Activated T-cell treated with anti-CD3 and anti-CD28 coated beads, Interleukin-2, amount 50 U/mL, for 72 hours (primary cell): ENCODE data around the gene STRA6. TPM values are rescaled to one million over a fixed set of nuclear protein-coding genes. Genes with fewer than 3 reads are reported as not detected.
A peak's percentile ranks its signal among the peaks of the same experiment; 100 is the strongest.
"Not testable (repeated sequence)": the region's sequence is repeated elsewhere in the genome, so short reads cannot be mapped to it uniquely, and the experiment has no call there.

Experiments
- ATAC-seq, 2 donors: fragments of 150-1000 bp; cut with Tn5 transposase; replicated peaks in 1 of 2; 2 replicates each; pipeline ENCODE4 v1.10.0; 2021; ENCODE audit warnings: moderate library complexity in 2 of 2, mild to moderate bottlenecking in 1 of 2
- DNase-seq, 2 donors: peaks; one replicate each; pipeline ENCODE4 v3.0.0; 2021 to 2022; ENCODE audit warnings: mixed read lengths in 1 of 2
- H3K27ac Mint-ChIP-seq: one replicate; pipeline ENCODE4 v1.8.0; 2022; ENCODE audit warnings: mild to moderate bottlenecking, moderate library complexity, mixed read lengths
- H3K27me3 Mint-ChIP-seq: one replicate; pipeline ENCODE4 v1.8.0; 2022; ENCODE audit warnings: low read depth, mixed read lengths
- H3K36me3 Mint-ChIP-seq, 2 donors: one replicate each; pipeline ENCODE4 v1.8.0; 2022; ENCODE audit warnings: mixed read lengths in 2 of 2, mild to moderate bottlenecking in 1 of 2; ENCODE audit not compliant: insufficient read depth in 2 of 2
- H3K4me1 Mint-ChIP-seq: one replicate; pipeline ENCODE4 v1.8.0; 2022; ENCODE audit warnings: low read depth, mixed read lengths
- H3K4me3 Mint-ChIP-seq, 2 donors: one replicate each; pipeline ENCODE4 v1.8.0; 2022; ENCODE audit warnings: mild to moderate bottlenecking in 2 of 2, mixed read lengths in 2 of 2, moderate library complexity in 2 of 2
- H3K9me3 Mint-ChIP-seq, 2 donors: one replicate each; pipeline ENCODE4 v1.8.0; 2022; ENCODE audit warnings: mixed read lengths in 2 of 2
- total RNA-seq, 2 donors: library from RNA; stranded (reverse); gene quantifications; one replicate each; pipeline ENCODE4 v1.2.3, GENCODE V29; 2022

The STRA6 gene
- total RNA-seq, 2 donors from 2014 or later = 0.43 to 0.46 TPM

DNA sequence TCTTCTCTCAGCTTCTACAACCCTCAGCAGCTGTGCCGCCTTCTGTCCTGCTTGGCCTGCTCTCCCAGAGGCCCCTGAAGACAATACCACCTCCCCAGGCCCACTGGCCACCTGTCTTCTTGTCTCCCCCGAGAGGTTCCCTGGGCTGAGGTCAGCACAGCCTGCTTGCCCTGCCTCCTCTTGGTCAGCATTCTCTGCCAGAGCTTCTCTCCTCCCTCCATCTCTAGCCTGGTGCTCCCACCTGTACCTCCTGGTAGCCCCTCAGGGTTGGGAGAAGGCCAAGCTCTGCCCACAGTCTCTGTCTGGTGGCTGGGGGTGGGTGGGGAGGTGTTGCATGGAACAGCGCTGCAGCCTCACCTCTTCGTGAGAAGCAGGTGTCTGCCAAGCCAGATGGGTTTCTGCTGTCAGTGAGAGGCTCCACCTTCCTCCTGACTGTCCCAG, 34.7 kb downstream of the STRA6 start:
- ATAC-seq (no peak), DNase-seq (no peak)
- Mint-ChIP-seq H3K4me1 (no peaks in the 10 kb centered on the region), H3K9me3 (no peaks in the 10 kb centered on the region), H3K27me3 (peaks cover 14% of the 10 kb centered on the region), H3K4me3 (no peak overlapping the region), H3K36me3 (no peaks in the 10 kb centered on the region), H3K27ac (no peak overlapping the region)

DNA sequence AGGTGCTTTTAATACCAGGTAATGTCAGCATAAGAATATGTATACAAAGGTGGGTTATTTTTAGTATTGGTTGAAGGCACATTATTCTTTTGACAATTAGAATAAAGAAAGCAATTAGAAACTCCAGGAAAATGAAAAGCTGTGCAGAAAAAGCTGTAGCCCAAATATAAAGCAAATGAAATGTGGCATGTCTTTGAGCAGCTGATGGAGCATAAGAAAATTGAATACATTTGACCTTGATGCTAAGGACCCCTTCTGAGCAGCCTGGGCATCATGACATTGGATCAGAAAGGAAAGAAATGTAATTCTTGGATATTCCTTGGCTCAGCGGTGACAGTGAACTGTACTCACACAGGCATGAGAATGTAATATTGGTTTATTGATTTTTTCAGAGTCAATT, 37.1 kb downstream of the STRA6 start:
- DNase-seq (no peak), ATAC-seq (no peak)
- no peak overlapping the region for H3K4me3 Mint-ChIP-seq
- no peaks in the 10 kb centered on the region for H3K9me3 Mint-ChIP-seq
- H3K27me3 Mint-ChIP-seq = peaks cover 21% of the 10 kb centered on the region
- no peak overlapping the region for H3K27ac Mint-ChIP-seq
- H3K36me3 Mint-ChIP-seq = no peaks in the 10 kb centered on the region
- H3K4me1 Mint-ChIP-seq = no peaks in the 10 kb centered on the region

- not testable (repeated sequence) for H3K36me3 Mint-ChIP-seq, ATAC-seq, H3K4me3 Mint-ChIP-seq, DNase-seq, H3K9me3 Mint-ChIP-seq, H3K27ac Mint-ChIP-seq
- Mint-ChIP-seq H3K4me1 (peaks cover 18% of the 10 kb centered on the region), H3K27me3 (peaks cover 26% of the 10 kb centered on the region)
Measured at GRCh38 chr15:74162195-74162536, 40.4 kb downstream of the STRA6 start.

DNA sequence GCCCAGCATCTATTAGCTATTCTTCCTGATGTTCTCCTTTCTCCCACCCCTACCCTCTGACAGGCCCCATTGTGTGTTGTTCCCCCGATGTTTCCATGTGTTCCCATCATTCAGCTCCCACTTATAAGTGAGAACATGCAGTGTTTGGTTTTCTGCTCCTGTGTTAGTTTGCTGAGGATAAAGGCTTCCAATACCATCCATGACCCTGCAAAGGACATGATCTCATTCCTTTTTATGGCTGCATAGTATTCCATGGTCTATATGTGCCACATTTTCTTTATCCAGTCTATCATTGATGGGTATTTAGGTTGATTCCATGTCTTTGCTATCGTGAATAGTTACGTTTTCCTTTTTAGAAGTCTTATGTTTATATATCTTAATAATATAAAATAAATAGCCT, 42.2 kb downstream of the STRA6 start:
- not testable (repeated sequence) for DNase-seq, H3K36me3 Mint-ChIP-seq, H3K27ac Mint-ChIP-seq, H3K9me3 Mint-ChIP-seq, H3K4me3 Mint-ChIP-seq, ATAC-seq
- Mint-ChIP-seq H3K27me3 (peaks cover 32% of the 10 kb centered on the region), H3K4me1 (peaks cover 21% of the 10 kb centered on the region)

- Mint-ChIP-seq H3K27ac (no peak overlapping the region), H3K36me3 (no peaks in the 10 kb centered on the region), H3K4me3 (peak overlapping the region in 1 of 2 donors; percentile 75), H3K27me3 (peaks cover 38% of the 10 kb centered on the region), H3K9me3 (no peaks in the 10 kb centered on the region), H3K4me1 (peaks cover 21% of the 10 kb centered on the region)
- no peak for DNase-seq
- ATAC-seq = no peak
Measured at GRCh38 chr15:74159773-74160172, 42.8 kb downstream of the STRA6 start.

DNA sequence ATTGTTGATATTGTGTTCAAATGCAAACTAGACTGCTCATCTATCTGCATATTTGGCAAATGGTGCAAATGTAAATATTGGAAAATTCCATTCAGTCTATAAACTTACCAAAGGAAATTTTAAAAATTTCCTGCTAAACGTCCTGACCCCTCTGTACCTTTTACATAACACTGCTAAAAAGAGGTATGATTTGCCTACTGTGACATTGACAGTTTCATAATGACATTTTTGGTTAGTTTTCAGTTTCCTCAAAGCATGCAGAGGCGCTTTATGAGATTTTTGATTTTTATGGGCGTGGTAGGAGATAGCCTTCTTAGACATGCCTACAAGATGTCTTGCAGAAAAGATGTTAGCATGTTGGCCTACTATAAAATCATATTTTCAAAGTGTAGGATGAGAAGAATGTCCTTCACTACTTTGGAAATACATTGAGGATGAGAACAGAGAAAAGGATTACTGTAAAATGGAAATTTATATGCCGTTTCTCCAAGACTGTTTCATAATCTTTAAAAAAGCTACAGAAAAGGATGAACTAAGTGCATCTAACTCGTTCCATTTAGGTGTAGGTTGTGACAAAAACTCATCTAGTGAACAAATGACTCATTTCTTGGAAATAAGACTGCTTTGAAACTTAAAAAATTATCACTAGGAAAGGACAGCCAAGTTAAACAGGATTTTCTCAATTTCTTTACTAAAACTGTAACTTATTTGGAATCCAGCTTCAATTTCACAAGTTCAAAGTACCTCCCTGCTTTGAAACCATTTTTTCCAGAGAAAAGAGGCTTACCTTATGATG, 43.5 kb downstream of the STRA6 start:
- ATAC-seq = peak; percentile 51 to 69
- H3K27me3 Mint-ChIP-seq = peaks cover 39% of the 10 kb centered on the region
- peak overlapping the region; percentile 34 for H3K27ac Mint-ChIP-seq
- peaks cover 21% of the 10 kb centered on the region for H3K4me1 Mint-ChIP-seq
- DNase-seq = no peak
- H3K4me3 Mint-ChIP-seq = peak overlapping the region; percentile 34 to 75
- no peaks in the 10 kb centered on the region for H3K36me3 Mint-ChIP-seq
- H3K9me3 Mint-ChIP-seq = no peaks in the 10 kb centered on the region

DNA sequence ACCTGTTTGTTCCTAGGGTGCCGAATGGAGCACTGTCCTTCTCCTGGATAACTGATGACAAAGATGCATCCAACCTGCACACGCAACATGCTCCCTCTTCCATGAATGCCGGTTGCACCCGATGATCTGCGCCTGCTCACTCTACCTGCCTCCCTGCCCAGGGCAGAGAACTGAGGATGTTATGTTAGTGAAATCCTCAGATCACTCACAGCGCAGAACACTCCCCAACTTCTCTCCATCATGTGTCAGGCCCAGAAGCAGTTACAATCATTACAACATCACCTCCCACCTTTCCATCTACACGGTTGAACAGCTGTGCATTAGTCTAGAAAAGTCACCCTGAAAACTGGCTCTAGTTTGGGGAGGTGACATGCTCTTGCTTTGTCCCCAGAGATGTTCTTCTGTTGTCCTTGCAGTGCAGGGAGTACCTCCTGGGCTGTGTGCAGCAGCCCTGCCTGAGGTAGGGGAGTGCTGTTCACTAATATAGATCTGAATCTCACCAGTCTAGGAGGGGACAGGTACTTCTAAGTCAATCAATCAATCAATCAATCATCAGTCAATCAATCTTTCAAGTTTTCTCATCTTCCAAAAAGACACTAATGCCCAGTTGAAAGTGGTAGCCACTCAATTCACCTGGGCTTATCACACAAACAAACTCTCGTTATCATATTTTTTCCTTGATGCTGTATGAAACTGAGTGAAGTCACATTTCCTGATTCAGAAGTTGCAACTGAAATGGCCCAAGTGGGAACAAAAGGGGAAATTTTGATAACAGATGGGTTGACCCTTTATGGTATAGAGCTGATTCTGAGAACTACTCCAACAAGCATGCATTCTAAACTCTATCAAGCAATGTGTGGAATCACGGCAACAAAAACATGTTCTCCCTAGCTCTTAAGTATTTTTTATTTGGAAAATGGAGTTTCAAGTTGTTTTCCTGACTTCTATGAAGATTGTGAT, 44.4 kb downstream of the STRA6 start:
- Mint-ChIP-seq H3K4me3 (peak overlapping the region in 1 of 2 donors; percentile 75), H3K27me3 (peaks cover 41% of the 10 kb centered on the region), H3K36me3 (no peaks in the 10 kb centered on the region), H3K9me3 (no peaks in the 10 kb centered on the region), H3K4me1 (peaks cover 21% of the 10 kb centered on the region), H3K27ac (no peak overlapping the region)
- DNase-seq = no peak
- no peak for ATAC-seq

DNA sequence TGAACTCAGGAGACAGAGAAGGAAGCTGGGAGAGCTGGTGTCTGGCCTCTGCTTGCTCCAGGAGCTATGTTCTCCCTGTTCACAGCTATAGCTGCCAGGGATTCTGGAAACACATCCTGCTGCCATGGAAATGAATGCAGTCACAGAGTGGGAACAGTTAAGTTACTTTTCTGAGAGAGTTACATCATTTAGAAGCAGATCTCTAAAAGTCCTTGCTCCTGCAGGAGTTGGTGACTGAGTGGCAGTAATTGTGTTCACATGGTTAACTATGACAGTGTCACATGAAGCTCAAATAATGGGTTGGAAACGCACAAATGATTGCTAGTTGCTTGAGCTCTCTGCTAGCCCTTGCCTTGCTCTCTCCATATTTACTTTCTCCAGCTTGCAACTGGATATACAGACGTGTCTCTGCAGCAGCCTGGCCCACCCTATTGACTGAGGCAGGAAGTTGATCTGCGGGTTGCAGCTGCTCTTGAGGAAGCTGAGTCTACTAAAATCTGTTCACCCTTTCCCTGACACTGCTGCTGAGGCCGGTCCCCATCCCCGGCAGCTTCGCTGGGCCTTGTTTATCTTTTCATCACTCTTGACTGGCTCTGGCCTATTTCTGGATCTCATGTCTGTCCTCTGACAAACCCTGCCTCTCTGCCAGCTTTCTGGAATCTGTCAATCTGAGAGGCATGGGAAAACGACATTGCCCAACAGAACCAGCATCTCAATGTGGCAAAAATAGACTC, 45.7 kb downstream of the STRA6 start:
- no peak overlapping the region for H3K4me3 Mint-ChIP-seq
- H3K27me3 Mint-ChIP-seq = peaks cover 45% of the 10 kb centered on the region
- peaks cover 21% of the 10 kb centered on the region for H3K4me1 Mint-ChIP-seq
- no peak for ATAC-seq
- no peak for DNase-seq
- no peaks in the 10 kb centered on the region for H3K36me3 Mint-ChIP-seq
- H3K27ac Mint-ChIP-seq = no peak overlapping the region
- no peaks in the 10 kb centered on the region for H3K9me3 Mint-ChIP-seq

DNA sequence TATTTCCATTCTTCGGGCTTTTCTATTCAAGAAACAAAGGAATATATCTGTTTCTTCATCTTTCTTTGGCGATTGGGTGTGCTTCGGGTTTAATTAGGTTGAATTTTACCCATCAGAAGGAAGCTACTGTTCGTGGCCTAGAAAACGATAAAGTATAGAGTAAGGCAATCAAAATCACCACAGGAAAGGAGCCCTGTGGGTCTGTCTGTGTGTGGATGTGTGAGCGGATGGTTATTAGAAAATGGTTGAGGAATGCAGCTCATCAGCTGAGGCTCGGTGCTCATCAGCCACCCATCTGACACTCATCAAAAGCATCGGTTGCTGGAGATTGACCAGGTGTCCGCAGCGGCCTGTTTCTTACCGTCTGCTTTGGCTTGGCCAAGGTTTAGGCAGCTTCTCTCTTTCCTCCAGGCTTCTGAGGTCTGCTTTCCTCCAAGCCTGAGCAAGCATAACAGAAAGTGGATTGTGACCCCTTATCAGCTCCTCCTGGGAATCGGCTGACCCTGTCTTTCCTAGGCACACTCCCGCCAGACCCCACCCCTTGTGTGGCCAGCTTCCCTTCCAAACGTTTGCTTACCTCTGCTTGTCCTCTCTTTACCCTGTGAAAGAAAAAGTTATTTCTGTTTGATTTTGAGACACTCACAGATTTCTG, 46.7 kb downstream of the STRA6 start:
- H3K4me3 Mint-ChIP-seq = no peak overlapping the region
- no peaks in the 10 kb centered on the region for H3K36me3 Mint-ChIP-seq
- DNase-seq (no peak), ATAC-seq (no peak)
- no peaks in the 10 kb centered on the region for H3K9me3 Mint-ChIP-seq
- H3K27ac Mint-ChIP-seq = no peak overlapping the region
- H3K27me3 Mint-ChIP-seq = peaks cover 47% of the 10 kb centered on the region
- peaks cover 21% of the 10 kb centered on the region for H3K4me1 Mint-ChIP-seq

DNA sequence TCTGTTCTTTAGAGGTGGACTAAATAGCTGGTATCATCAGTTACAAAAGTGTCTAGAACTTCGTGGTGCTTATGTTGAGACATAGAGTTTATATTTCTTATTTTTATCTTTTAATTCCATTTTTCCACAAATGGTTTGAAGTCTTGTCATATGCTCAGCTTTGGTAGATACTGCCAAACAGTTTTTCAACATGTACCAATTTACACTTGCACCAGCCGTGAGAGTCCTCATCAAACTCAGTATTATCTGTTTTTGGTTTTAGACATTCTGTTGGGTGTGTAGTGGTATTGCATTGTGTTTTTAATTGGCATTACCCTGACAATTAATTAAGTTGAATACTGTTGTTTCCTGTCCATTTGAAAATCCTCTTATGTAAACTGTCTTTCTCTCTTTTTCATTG, 55.5 kb downstream of the STRA6 start:
- Mint-ChIP-seq H3K4me1 (no peaks in the 10 kb centered on the region), H3K36me3 (no peaks in the 10 kb centered on the region), H3K27ac (no peak overlapping the region), H3K4me3 (no peak overlapping the region), H3K27me3 (peaks cover 69% of the 10 kb centered on the region), H3K9me3 (no peaks in the 10 kb centered on the region)
- DNase-seq = no peak
- ATAC-seq = no peak

- H3K9me3 Mint-ChIP-seq = no peaks in the 10 kb centered on the region
- H3K4me3 Mint-ChIP-seq = no peak overlapping the region
- no peaks in the 10 kb centered on the region for H3K36me3 Mint-ChIP-seq
- H3K4me1 Mint-ChIP-seq = no peaks in the 10 kb centered on the region
- DNase-seq (no peak), ATAC-seq (no peak)
- H3K27ac Mint-ChIP-seq = no peak overlapping the region
- peaks cover 62% of the 10 kb centered on the region for H3K27me3 Mint-ChIP-seq
Measured at GRCh38 chr15:74146277-74146800, 56.2 kb downstream of the STRA6 start.

GRCh38 chr15:74144153-74144775, 58.3 kb downstream of the STRA6 start:
- no peak overlapping the region for H3K27ac Mint-ChIP-seq
- DNase-seq (no peak), ATAC-seq (peak in 1 of 2 donors; percentile 44)
- H3K4me1 Mint-ChIP-seq = peaks cover 6% of the 10 kb centered on the region
- H3K36me3 Mint-ChIP-seq = no peaks in the 10 kb centered on the region
- peaks cover 69% of the 10 kb centered on the region for H3K27me3 Mint-ChIP-seq
- no peak overlapping the region for H3K4me3 Mint-ChIP-seq
- no peaks in the 10 kb centered on the region for H3K9me3 Mint-ChIP-seq
